Activated CD8-positive, alpha-beta memory T cell treated with anti-CD3 and anti-CD28 coated beads, Interleukin-2, amount 10 ng/mL, durations not matched to agents 7 days and 5 days (primary cell): Measurements from ENCODE around the gene VAT1L. TPM values are rescaled to one million over a fixed set of nuclear protein-coding genes. Genes with fewer than 3 reads are reported as not detected.
"Not testable (repeated sequence)": the region's sequence is repeated elsewhere in the genome, so short reads cannot be mapped to it uniquely, and the experiment has no call there.

Experiments used
- ATAC-seq: fragments of 150-1000 bp; cut with Tn5 transposase; one replicate; pipeline ENCODE4 v1.10.0; 2021; ENCODE audit warnings: moderate library complexity
- CTCF ChIA-PET: fragments of 350-600 bp; sonication (Branson Sonifier 250); formaldehyde crosslinking; loops from one replicate; lab custom pipeline; 2021; ENCODE audit warnings: antibody characterized with exemption; lab: Charles Lee
- DNase-seq: peaks from one replicate; pipeline ENCODE4 v3.0.0-alpha.2; 2020
- H3K27ac Mint-ChIP-seq: one replicate; pipeline ENCODE4 v1.8.0; 2021; ENCODE audit warnings: mild to moderate bottlenecking, mixed read lengths
- H3K27me3 Mint-ChIP-seq: one replicate; pipeline ENCODE4 v1.8.0; 2021; ENCODE audit warnings: mixed read lengths
- H3K36me3 Mint-ChIP-seq: one replicate; pipeline ENCODE4 v1.8.0; 2021; ENCODE audit warnings: mild to moderate bottlenecking, mixed read lengths
- H3K4me1 Mint-ChIP-seq: one replicate; pipeline ENCODE4 v1.8.0; 2021; ENCODE audit warnings: mixed read lengths
- H3K4me3 Mint-ChIP-seq: one replicate; pipeline ENCODE4 v1.8.0; 2021; ENCODE audit warnings: mild to moderate bottlenecking, moderate library complexity, mixed read lengths
- H3K9me3 Mint-ChIP-seq: one replicate; pipeline ENCODE4 v1.8.0; 2022; ENCODE audit warnings: low read depth, mixed read lengths
- total RNA-seq, 2 experiments: library from RNA; stranded (reverse); gene quantifications; one replicate each; pipeline ENCODE4 v1.2.3, GENCODE V29; 2021

VAT1L gene
- total RNA-seq, 2 experiments from 2014 or later, result not detected

DNA sequence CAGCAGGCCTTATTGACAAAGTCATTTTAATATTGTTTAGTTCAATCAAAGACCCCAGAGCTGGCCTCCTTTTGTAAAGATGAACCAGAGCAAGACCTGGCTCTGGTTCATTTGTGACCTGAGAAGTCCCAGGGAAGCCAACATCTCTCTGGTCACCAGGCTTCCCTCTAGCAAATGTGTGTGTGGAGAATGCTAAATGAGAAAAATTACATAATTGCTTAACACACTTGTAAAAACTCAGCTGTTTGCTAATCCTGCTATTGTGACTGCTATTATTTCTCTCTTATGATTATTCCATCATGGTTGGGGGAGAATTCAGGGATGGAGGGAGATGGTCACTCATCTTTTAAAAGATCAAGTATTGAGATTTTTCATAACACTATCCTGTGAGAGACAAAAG is 139.7 kb downstream of the VAT1L start:
- Mint-ChIP-seq H3K4me1 (no peaks in the 10 kb centered on the region), H3K4me3 (no peak overlapping the region), H3K36me3 (no peaks in the 10 kb centered on the region), H3K27ac (no peak overlapping the region), H3K27me3 (peaks cover 3% of the 10 kb centered on the region), H3K9me3 (no peaks in the 10 kb centered on the region)
- no peak for DNase-seq
- ATAC-seq, result no peak
- CTCF ChIA-PET, result no interaction called here

DNA sequence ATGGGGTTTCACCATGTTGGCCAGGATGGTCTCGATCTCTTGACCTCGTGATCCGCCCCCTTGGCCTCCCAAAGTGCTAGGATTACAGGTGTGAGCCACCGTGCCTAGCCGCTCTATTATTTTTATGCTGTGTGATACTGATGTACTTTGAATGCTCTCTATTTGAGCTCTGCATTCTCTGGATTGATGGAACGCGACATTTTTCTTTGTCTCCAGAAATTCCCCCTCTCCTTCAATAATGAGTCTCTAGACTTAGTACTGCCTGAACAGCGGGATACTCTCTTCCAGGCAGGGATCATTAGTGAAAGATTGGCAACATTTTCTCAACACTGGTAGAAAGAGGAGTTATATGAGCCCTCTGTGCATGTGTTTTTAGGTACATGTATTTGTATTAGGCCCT is 140.6 kb downstream of the VAT1L start:
- no peak for ATAC-seq
- no peak overlapping the region for H3K27ac Mint-ChIP-seq
- CTCF ChIA-PET, result no interaction called here
- no peaks in the 10 kb centered on the region for H3K36me3 Mint-ChIP-seq
- no peak for DNase-seq
- no peaks in the 10 kb centered on the region for H3K4me1 Mint-ChIP-seq
- peaks cover 6% of the 10 kb centered on the region for H3K27me3 Mint-ChIP-seq
- H3K4me3 Mint-ChIP-seq, result no peak overlapping the region
- no peaks in the 10 kb centered on the region for H3K9me3 Mint-ChIP-seq

DNA sequence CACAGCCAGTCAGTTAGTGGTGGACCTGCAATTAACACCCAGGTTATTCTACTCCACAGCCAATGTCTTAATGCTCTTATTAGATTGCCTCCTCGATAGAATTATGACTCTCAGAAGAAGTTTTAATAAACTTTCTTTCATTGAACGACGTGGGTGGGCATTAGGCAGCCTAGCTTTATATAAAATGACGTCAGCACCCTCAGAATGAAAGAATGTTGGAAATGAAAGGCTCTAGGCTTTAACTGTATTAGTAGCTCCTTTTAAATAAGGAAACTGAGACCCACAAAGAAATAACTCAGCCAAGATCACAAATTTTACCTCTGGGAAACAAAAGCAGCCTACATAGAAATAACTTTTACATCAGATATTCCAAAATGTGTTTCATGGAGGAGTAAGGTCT is 142.7 kb downstream of the VAT1L start:
- CTCF ChIA-PET, result no interaction called here
- no peaks in the 10 kb centered on the region for H3K9me3 Mint-ChIP-seq
- peaks cover 11% of the 10 kb centered on the region for H3K27me3 Mint-ChIP-seq
- no peaks in the 10 kb centered on the region for H3K4me1 Mint-ChIP-seq
- no peak overlapping the region for H3K27ac Mint-ChIP-seq
- no peaks in the 10 kb centered on the region for H3K36me3 Mint-ChIP-seq
- no peak overlapping the region for H3K4me3 Mint-ChIP-seq
- no peak for ATAC-seq
- DNase-seq, result no peak

DNA sequence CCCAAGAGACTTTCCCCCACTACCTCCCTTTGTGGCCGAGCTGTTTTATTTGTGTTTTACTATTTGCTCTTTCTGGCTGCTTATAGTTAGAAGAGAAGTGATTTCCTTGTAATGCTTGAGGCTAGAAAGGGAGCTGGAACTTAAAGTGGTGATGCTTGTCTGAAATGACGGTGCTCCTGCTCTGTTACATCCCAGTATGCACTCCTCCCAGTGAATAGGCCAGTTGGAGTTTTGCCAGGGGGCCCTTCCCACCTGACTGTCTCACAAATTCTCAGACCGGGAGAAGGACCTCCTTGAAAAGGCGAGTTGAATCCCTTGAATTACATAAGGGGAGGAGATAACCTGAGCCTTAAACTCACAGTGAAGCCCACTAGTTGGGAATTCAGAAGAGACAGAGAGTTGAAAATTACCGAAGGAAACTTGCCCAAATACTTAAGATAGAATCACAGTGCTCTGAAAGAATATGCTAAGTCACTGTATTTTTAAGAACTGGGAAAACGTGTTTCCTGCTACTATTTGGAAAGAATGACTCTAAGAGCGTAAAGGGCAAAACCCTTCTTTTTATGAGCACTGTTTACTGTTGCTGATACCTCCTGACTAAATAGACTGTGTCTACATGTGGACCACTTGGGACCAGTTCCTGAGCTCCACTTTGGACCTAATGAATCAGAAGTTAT is 149.2 kb downstream of the VAT1L start:
- no peaks in the 10 kb centered on the region for H3K4me1 Mint-ChIP-seq
- CTCF ChIA-PET, result no interaction called here
- peaks cover 8% of the 10 kb centered on the region for H3K27me3 Mint-ChIP-seq
- no peak for DNase-seq
- H3K9me3 Mint-ChIP-seq, result no peaks in the 10 kb centered on the region
- H3K27ac Mint-ChIP-seq, result no peak overlapping the region
- ATAC-seq, result no peak
- H3K4me3 Mint-ChIP-seq, result no peak overlapping the region
- no peaks in the 10 kb centered on the region for H3K36me3 Mint-ChIP-seq

DNA sequence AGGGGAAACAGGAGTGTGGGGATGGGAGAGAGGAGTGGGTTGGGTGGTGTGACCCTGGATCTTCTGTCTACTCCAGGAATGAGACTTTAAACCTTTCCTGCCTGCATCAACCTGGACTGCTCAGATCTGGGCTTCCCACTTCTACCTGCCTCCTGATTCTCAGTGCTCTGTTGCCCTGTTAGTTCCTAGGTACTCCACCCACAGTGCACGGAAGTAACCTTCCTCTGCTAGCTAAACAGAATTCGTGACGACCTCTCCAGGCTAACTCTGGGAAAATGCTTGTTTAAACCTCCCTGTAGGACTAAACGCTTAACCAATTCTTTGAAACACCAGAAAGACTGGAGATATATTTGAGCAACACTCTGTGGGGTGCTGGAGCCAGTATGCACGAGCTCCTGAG is 150.5 kb downstream of the VAT1L start:
- no peaks in the 10 kb centered on the region for H3K4me1 Mint-ChIP-seq
- H3K36me3 Mint-ChIP-seq, result no peaks in the 10 kb centered on the region
- no peaks in the 10 kb centered on the region for H3K9me3 Mint-ChIP-seq
- ATAC-seq (no peak), DNase-seq (no peak)
- H3K27ac Mint-ChIP-seq, result no peak overlapping the region
- H3K4me3 Mint-ChIP-seq, result no peak overlapping the region
- H3K27me3 Mint-ChIP-seq, result peaks cover 5% of the 10 kb centered on the region
- CTCF ChIA-PET, result no interaction called here

DNA sequence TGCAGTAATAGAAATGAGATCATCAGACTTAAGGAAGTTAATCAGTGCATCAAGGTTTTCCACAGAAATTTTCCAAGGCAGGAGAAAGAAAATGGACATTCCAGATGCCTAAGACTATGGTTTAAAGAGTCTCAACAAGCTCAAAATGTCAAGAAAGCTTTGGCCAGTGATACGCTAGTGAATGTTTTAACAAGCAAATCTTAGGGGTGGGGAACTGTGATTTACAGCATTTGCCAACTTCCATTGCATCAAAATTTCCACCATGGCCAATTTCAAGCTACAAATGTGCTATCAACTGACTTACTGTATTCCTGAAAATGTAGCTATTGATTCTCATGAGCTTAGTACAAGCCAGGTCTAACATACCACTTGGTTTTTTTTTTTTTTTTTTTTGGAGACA is 151.6 kb downstream of the VAT1L start:
- no peaks in the 10 kb centered on the region for H3K36me3 Mint-ChIP-seq
- peaks cover 2% of the 10 kb centered on the region for H3K27me3 Mint-ChIP-seq
- CTCF ChIA-PET, result interaction anchor here (0.6 kb wide), 2 partner anchors 61 to 276 kb away, joined by 3 read pairs; no protein-coding TSS in a partner anchor
- DNase-seq (no peak), ATAC-seq (no peak)
- H3K9me3 Mint-ChIP-seq, result no peaks in the 10 kb centered on the region
- no peaks in the 10 kb centered on the region for H3K4me1 Mint-ChIP-seq
- H3K27ac Mint-ChIP-seq, result no peak overlapping the region
- no peak overlapping the region for H3K4me3 Mint-ChIP-seq

DNA sequence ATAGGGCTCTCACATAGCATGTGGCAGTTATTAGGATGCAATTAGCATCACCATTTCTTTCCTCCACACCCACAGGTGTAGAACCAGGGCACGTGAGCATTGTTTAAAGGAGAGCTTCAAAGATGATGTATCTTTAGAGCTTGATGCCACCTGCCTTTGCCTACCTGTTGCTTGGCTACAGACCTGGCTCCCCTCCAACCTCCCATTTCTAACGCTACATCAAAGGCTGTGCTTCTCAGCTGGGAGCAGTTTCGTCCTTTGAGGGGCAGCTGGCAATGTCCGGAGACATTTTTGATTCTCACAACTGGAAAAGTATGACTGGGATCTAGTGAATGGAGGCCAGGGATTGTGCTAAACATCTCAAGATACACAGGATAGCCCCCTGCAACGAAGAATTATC is 155.4 kb downstream of the VAT1L start:
- no peak for ATAC-seq
- no peak overlapping the region for H3K27ac Mint-ChIP-seq
- H3K4me3 Mint-ChIP-seq, result no peak overlapping the region
- DNase-seq, result no peak
- no peaks in the 10 kb centered on the region for H3K9me3 Mint-ChIP-seq
- CTCF ChIA-PET, result no interaction called here
- H3K27me3 Mint-ChIP-seq, result peaks cover under 1% of the 10 kb centered on the region
- H3K4me1 Mint-ChIP-seq, result no peaks in the 10 kb centered on the region
- no peaks in the 10 kb centered on the region for H3K36me3 Mint-ChIP-seq

DNA sequence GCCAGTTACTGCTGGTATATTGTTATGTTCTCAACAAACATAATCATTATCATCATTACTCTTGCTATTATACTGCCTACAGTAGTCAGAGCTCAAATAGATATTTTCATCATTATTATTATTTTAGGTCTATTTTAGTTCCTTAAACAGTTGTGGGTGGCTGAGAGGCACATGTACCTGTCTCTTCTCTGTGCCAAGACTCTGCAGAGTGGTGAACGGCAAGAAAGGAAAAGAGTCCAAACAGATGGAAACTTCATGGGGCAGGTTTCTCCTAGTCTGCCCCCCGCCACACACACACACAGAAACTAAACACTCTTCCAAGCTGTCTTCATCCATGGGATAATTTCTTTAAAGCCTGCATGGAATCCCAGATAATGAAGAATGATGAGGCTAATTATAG is 156.3 kb downstream of the VAT1L start:
- peaks cover 8% of the 10 kb centered on the region for H3K27me3 Mint-ChIP-seq
- ATAC-seq, result no peak
- CTCF ChIA-PET, result no interaction called here

DNA sequence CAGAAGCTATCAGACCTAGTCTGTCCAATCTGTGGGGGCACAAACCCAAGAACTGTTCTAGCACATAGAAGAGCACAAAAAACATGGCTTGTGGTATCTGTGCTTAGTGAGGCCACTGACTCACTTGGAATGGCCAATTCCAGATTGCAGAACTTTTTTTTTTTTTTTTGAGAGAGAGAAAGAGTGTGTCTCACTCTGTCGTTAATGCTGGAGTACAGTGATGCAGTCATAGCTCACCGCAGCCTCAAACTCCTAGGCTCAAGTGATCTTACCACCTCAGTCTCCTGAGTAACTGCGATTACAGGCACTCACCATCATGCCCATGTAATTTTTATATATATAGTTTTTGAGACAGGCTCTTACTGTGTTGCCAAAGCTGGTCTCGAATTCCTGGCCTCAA is 156.8 kb downstream of the VAT1L start:
- no peak overlapping the region for H3K27ac Mint-ChIP-seq
- DNase-seq (no peak), ATAC-seq (no peak)
- H3K9me3 Mint-ChIP-seq, result no peaks in the 10 kb centered on the region
- CTCF ChIA-PET, result no interaction called here
- H3K4me1 Mint-ChIP-seq, result no peaks in the 10 kb centered on the region
- no peak overlapping the region for H3K4me3 Mint-ChIP-seq
- no peaks in the 10 kb centered on the region for H3K36me3 Mint-ChIP-seq
- H3K27me3 Mint-ChIP-seq, result peaks cover 8% of the 10 kb centered on the region

More for the DNA sequence above, 156.3 kb downstream of the VAT1L start:
- Mint-ChIP-seq H3K36me3 (no peaks in the 10 kb centered on the region), H3K4me1 (no peaks in the 10 kb centered on the region), H3K9me3 (no peaks in the 10 kb centered on the region), H3K27ac (no peak overlapping the region), H3K4me3 (no peak overlapping the region)
- DNase-seq, result no peak

DNA sequence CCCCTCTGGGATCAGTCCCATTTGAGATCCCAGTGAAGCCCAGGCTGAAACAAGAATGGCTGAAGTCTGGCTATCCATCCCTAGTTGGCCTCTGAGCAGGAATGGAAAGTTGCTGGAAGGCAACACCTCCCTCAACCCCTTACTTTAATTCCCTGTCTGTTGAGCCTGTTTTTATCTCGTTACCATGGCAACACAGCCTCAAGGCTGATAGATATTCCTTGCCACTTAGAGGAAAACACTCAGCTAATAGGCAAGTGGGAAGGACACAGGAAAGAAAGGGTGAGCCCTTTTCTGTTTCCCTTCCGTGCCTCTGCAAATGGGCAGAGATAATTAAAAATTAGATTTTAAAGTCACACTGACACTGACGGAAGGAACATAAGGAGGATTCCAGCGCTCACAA is 158.5 kb downstream of the VAT1L start:
- CTCF ChIA-PET, result no interaction called here
- no peak overlapping the region for H3K27ac Mint-ChIP-seq
- no peaks in the 10 kb centered on the region for H3K36me3 Mint-ChIP-seq
- no peak for DNase-seq
- no peaks in the 10 kb centered on the region for H3K9me3 Mint-ChIP-seq
- peaks cover 8% of the 10 kb centered on the region for H3K27me3 Mint-ChIP-seq
- H3K4me3 Mint-ChIP-seq, result no peak overlapping the region
- no peak for ATAC-seq
- H3K4me1 Mint-ChIP-seq, result no peaks in the 10 kb centered on the region

DNA sequence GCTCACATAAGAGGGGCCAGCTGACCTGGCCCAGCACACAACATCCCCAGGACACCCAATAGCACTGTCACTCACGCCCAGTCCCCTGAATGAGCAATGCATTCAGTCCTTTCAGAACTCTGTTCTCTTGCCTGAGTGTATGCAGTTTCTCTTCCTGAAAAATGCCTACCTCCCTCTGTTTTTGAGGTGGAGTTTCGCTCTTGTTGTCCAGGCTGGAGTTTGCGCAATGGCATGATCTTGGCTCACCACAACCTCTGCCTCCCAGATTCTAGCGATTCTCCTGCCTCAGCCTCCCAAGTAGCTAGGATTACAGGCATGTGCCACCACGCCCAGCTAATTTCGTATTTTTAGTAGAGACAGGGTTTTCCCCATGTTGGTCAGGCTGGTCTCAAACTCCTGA is 159.2 kb downstream of the VAT1L start:
- H3K36me3 Mint-ChIP-seq, DNase-seq, H3K4me1 Mint-ChIP-seq, H3K9me3 Mint-ChIP-seq, ATAC-seq, CTCF ChIA-PET, H3K4me3 Mint-ChIP-seq, H3K27ac Mint-ChIP-seq, H3K27me3 Mint-ChIP-seq: not testable (repeated sequence)

DNA sequence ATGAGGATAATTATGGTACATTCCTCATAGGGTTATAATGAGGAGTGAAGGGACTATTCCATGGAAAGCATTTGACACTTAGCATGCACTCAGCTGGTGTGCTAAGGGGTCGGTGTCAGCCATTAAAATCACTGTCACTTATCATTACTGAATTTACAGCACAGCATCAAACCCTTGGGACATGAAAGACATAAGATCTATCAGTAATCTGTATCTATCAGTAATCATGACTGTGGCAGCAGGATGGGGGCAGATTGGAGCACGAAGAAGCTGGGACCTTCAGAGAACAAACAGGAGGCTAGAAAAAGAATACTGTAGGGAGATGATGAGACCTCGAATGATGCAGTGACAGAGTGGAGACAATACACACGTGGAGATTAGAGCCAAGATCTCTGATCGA is 160.5 kb downstream of the VAT1L start:
- H3K36me3 Mint-ChIP-seq, result no peaks in the 10 kb centered on the region
- H3K4me1 Mint-ChIP-seq, result no peaks in the 10 kb centered on the region
- no peak for DNase-seq
- CTCF ChIA-PET, result interaction anchor here (1.7 kb wide), 1 partner anchor 53 kb away, joined by 3 read pairs; no protein-coding TSS in a partner anchor
- no peak overlapping the region for H3K4me3 Mint-ChIP-seq
- ATAC-seq, result no peak
- no peaks in the 10 kb centered on the region for H3K9me3 Mint-ChIP-seq
- peaks cover 8% of the 10 kb centered on the region for H3K27me3 Mint-ChIP-seq
- H3K27ac Mint-ChIP-seq, result no peak overlapping the region

DNA sequence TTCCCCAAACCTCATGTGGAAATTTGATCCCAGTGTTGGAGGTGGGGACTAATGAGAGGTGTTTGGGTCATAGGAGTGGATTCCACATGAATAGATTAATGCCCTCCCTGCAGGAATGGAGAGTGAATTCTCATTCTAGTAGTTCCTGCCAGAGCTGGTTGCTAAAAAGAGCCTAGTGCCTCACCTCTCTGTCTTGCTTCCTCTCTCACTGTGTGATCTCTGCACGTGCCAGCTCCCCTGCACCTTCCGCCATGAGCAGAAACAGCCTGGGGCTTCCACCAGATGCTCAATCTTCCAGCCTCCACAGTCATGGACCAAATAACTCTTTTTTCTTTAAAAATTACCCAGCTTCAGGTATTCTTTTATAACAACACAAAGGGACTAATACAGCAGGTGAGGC is 161.1 kb downstream of the VAT1L start:
- no peak for ATAC-seq
- Mint-ChIP-seq H3K9me3 (no peaks in the 10 kb centered on the region), H3K4me1 (no peaks in the 10 kb centered on the region), H3K36me3 (no peaks in the 10 kb centered on the region), H3K27ac (no peak overlapping the region), H3K4me3 (no peak overlapping the region), H3K27me3 (peaks cover 8% of the 10 kb centered on the region)
- DNase-seq, result no peak
- CTCF ChIA-PET, result interaction anchor here (1.7 kb wide), 1 partner anchor 52 kb away, joined by 3 read pairs; no protein-coding TSS in a partner anchor

DNA sequence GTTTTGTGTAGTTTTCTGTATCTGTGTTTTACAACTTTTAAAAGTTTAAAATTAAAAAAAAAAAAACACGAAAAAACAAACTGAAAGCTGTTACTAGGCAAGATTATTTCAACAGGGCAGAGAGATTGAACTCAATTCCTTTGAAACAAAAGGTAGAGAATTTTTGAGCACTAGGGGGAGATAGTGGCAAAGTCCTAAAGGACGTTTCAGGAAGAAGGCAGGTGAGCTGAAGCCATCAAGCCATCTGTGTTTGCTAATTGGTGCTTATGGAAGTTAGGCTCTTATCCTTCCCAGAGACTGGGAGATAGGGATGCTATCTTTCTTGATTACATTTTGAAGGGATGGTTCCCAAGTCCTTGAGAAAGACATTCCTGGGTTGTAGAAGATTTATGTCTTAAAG is 163.4 kb downstream of the VAT1L start:
- Mint-ChIP-seq H3K27me3 (peaks cover 8% of the 10 kb centered on the region), H3K27ac (no peak overlapping the region), H3K4me1 (no peaks in the 10 kb centered on the region), H3K9me3 (no peaks in the 10 kb centered on the region), H3K4me3 (no peak overlapping the region), H3K36me3 (no peaks in the 10 kb centered on the region)
- no peak for ATAC-seq
- no peak for DNase-seq
- CTCF ChIA-PET, result interaction anchor here (0.7 kb wide), 1 partner anchor 229 kb away, joined by 3 read pairs; no protein-coding TSS in a partner anchor
